ENCODE results near the gene PEBP1. TPM values are rescaled to one million over a fixed set of nuclear protein-coding genes. Genes with fewer than 3 reads are reported as not detected.

Gene PEBP1
- total RNA-seq, 1 donor from 2014 or later = 166 TPM

GRCh38 chr12:118107011-118107410 lies 28.9 kb upstream of the PEBP1 start:
- no peak for DNase-seq (ENCODE audit: low spot score in 2 of 2, unreplicated experiment in 2 of 2)
- Mint-ChIP-seq H3K36me3 (no peaks in the 10 kb centered on the region), H3K27ac (peak overlapping the region; percentile 81), H3K9me3 (no peaks in the 10 kb centered on the region), H3K4me1 (peaks cover 16% of the 10 kb centered on the region), H3K27me3 (ENCODE audit: low read depth) (no peaks in the 10 kb centered on the region), H3K4me3 (no peak overlapping the region)
- no peak for TF ChIP-seq CTCF (IDR thresholded peaks at IDR 0.05; ENCODE audit: unreplicated experiment)

GRCh38 chr12:118107694-118108093 lies 28.2 kb upstream of the PEBP1 start:
- no peaks in the 10 kb centered on the region for H3K27me3 Mint-ChIP-seq (ENCODE audit: low read depth)
- H3K27ac Mint-ChIP-seq = no peak overlapping the region
- peaks cover 14% of the 10 kb centered on the region for H3K4me1 Mint-ChIP-seq
- H3K36me3 Mint-ChIP-seq = no peaks in the 10 kb centered on the region
- no peak overlapping the region for H3K4me3 Mint-ChIP-seq
- no peak for TF ChIP-seq CTCF (IDR thresholded peaks at IDR 0.05; ENCODE audit: unreplicated experiment)
- no peak for DNase-seq (ENCODE audit: low spot score in 2 of 2, unreplicated experiment in 2 of 2)
- no peaks in the 10 kb centered on the region for H3K9me3 Mint-ChIP-seq

GRCh38 chr12:118109088-118109487 lies 26.8 kb upstream of the PEBP1 start:
- H3K4me3 Mint-ChIP-seq = no peak overlapping the region
- no peaks in the 10 kb centered on the region for H3K36me3 Mint-ChIP-seq
- H3K27ac Mint-ChIP-seq = no peak overlapping the region
- no peaks in the 10 kb centered on the region for H3K27me3 Mint-ChIP-seq (ENCODE audit: low read depth)
- H3K9me3 Mint-ChIP-seq = no peaks in the 10 kb centered on the region
- DNase-seq (ENCODE audit: low spot score in 2 of 2, unreplicated experiment in 2 of 2) = no peak
- no peak for TF ChIP-seq CTCF (IDR thresholded peaks at IDR 0.05; ENCODE audit: unreplicated experiment)
- peaks cover 11% of the 10 kb centered on the region for H3K4me1 Mint-ChIP-seq

GRCh38 chr12:118119449-118119879 lies 16.5 kb upstream of the PEBP1 start:
- no peak for DNase-seq (ENCODE audit: low spot score in 2 of 2, unreplicated experiment in 2 of 2)
- H3K27me3 Mint-ChIP-seq (ENCODE audit: low read depth) = no peaks in the 10 kb centered on the region
- H3K9me3 Mint-ChIP-seq = peaks cover 7% of the 10 kb centered on the region
- H3K27ac Mint-ChIP-seq = no peak overlapping the region
- H3K36me3 Mint-ChIP-seq = peaks cover 14% of the 10 kb centered on the region
- H3K4me3 Mint-ChIP-seq = no peak overlapping the region
- TF ChIP-seq CTCF (IDR thresholded peaks at IDR 0.05; ENCODE audit: unreplicated experiment) = no peak
- H3K4me1 Mint-ChIP-seq = peaks cover 16% of the 10 kb centered on the region

- H3K9me3 Mint-ChIP-seq = no peaks in the 10 kb centered on the region
- peak overlapping the region; percentile 65 for H3K27ac Mint-ChIP-seq
- DNase-seq (ENCODE audit: low spot score in 2 of 2, unreplicated experiment in 2 of 2) = peak in 1 of 2 experiments; percentile 28
- peak; percentile 69 for TF ChIP-seq CTCF (IDR thresholded peaks at IDR 0.05; ENCODE audit: unreplicated experiment)
- H3K4me3 Mint-ChIP-seq = no peak overlapping the region
- peaks cover 16% of the 10 kb centered on the region for H3K4me1 Mint-ChIP-seq
- no peaks in the 10 kb centered on the region for H3K27me3 Mint-ChIP-seq (ENCODE audit: low read depth)
- H3K36me3 Mint-ChIP-seq = peaks cover 7% of the 10 kb centered on the region
These were observed 15.2 kb upstream of the PEBP1 start for GRCh38 chr12:118120579-118121363.
